ENCODE measurements around the gene GTF2F1. TPM values are rescaled to one million over a fixed set of nuclear protein-coding genes. Genes with fewer than 3 reads are reported as not detected.
A peak's percentile ranks its signal among the peaks of the same experiment; 100 is the strongest.
"Not testable (repeated sequence)": the region's sequence is repeated elsewhere in the genome, so short reads cannot be mapped to it uniquely, and the experiment has no call there.

The GTF2F1 gene
- 37.0 and 40.9 TPM in 2 replicates for total RNA-seq (2014; rRNA removed; shearing (Covaris generic))

DNA sequence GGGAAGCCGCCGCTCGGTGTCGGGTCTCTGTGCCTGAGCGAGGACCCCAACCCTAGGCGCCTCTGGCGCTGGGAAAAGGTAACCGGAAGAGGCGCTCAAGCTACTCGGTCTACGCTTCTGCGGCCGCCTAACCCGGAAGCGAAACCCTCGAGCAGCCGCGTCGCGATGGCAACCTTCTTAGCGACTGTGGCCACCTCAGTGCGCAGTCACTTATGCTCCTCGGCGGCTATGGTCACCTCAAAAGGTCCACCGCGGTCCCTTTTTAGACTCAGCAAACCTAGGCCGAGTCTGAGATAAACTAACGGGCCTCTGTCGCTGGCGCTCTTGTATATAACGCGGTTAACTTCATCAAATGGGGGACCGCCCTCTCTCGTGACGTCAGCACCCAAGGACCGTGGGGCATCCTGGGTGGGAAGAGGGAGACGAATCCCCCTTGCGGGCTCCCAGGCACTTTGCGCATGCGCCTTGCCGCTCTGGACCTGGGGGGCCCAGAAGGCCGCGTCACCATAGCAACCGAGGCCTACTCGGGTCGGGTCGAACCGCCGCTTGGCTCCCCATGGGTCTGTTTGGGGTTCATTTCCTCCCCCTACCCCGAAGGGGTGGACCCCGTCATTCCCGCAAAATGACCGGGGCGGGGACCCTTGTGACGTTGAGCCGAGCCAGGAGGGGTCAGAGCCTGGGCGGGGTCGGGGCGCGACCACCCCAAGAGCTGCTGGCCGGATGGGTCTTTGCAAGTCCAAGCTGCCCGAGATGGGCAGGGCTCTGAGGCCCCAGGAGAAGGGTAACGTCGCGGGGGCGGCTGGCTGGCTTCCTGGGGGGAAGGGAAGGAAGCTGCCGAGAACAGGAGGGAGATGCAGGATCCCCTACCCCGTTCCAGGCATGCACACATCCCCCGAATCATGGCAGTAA lies at the start of gene GTF2F1:
GTF2F1 (minus strand) TSS at position 91 of the 909 bp plus-strand sequence. CDS start 169 bp downstream, outside the sequence.
- DNase-seq (ENCODE audit: low spot score) = peak; percentile 84

GRCh38 chr19:6442087-6442688 lies 49.2 kb upstream of the GTF2F1 start:
- DNase-seq (ENCODE audit: low spot score) = no peak

GRCh38 chr19:6440905-6441304 lies 47.9 kb upstream of the GTF2F1 start:
- DNase-seq (ENCODE audit: low spot score) = no peak

- no peak for DNase-seq (ENCODE audit: low spot score)
Measured at GRCh38 chr19:6439743-6440142, 46.8 kb upstream of the GTF2F1 start.

DNA sequence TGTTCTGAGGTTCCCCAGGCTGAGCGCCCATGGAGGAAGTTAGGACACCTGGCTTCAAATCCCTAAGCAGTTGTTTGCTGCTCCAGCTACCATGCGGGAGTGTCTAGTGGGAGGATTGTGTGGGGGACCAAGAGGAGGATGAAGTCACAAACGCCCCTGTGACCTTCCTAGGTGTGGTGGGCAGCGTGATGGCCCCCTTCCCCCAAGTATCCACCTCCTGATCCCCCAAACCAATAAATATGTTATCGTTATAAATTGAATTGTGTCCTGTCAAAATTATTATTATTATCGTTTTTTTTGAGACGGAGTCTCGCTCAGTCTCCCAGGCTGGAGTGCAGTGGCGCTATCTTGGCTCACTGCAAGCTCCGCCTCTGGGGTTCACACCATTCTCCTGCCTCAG lies 40.7 kb upstream of the GTF2F1 start, which contains the start of gene SLC25A41:
SLC25A41 (minus strand) TSS at position 101 of the 400 bp plus-strand sequence; CDS start at position 31, 70 bp downstream.
- no peak for DNase-seq (ENCODE audit: low spot score)

- DNase-seq (ENCODE audit: low spot score) = no peak
Measured at GRCh38 chr19:6433165-6433564, 40.2 kb upstream of the GTF2F1 start.

DNA sequence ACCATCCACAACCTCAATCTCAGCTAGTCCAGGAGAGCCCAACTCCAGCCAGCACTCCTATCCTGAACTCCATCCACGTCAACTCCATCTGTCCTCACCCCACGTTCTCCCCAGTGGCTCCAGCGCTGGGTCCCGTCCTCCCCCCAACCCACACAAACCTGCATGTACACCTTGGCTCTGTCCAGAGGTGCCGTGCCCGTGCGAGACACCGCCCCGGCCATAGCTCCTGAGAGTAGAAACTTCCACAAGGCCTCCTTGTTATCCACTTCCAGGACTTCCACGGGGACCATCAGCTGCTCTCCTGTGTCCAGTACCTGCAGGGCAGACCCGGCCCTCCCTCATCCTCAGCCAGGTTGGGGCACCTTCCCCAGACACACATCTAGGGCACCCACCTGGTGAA lies 38.9 kb upstream of the GTF2F1 start:
- DNase-seq (ENCODE audit: low spot score) = no peak

DNA sequence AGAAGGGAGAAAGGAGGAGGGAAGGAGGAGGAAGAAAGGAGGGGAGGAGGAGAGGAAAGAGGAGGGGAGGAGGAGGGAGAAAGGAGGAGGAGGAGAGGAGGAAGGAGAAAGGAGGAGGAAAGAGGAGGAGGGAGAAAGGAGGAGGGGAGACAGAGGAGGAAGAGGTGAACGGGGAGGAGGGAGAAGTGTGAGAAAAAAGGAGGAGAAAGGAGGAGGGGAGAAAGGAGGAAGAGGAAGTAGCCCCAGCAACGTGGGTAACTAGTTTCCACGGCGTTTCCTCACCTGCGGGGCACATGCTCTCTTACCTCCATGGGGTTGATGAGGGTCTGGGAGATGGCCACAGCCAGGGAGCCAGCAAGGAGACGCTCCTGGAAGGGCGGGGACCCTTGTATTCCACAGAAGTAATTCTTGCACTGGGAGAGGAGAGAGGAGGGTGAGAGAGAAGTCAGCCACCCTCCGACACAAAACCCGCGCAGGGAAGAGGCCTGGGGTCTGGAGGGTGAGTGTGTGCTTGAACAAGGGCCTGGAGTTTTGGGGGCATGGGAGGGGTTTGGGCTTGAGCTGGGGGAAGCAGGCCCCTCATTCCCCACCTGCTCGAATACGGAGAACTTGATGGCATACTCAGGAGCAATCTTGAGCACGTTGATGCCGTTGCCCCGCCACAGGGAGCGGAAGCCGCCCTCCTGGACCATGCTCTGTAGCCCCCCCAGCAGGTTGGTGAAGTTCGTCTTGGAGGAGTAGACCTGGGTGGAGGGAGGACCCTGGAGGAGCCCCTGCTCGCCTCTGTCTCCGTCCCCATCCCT lies 36.7 kb upstream of the GTF2F1 start:
- no peak for DNase-seq (ENCODE audit: low spot score)

GRCh38 chr19:6428692-6429418 lies 35.9 kb upstream of the GTF2F1 start:
- DNase-seq (ENCODE audit: low spot score) = not testable (repeated sequence)

GRCh38 chr19:6427131-6427530 lies 34.2 kb upstream of the GTF2F1 start:
- no peak for DNase-seq (ENCODE audit: low spot score)

DNA sequence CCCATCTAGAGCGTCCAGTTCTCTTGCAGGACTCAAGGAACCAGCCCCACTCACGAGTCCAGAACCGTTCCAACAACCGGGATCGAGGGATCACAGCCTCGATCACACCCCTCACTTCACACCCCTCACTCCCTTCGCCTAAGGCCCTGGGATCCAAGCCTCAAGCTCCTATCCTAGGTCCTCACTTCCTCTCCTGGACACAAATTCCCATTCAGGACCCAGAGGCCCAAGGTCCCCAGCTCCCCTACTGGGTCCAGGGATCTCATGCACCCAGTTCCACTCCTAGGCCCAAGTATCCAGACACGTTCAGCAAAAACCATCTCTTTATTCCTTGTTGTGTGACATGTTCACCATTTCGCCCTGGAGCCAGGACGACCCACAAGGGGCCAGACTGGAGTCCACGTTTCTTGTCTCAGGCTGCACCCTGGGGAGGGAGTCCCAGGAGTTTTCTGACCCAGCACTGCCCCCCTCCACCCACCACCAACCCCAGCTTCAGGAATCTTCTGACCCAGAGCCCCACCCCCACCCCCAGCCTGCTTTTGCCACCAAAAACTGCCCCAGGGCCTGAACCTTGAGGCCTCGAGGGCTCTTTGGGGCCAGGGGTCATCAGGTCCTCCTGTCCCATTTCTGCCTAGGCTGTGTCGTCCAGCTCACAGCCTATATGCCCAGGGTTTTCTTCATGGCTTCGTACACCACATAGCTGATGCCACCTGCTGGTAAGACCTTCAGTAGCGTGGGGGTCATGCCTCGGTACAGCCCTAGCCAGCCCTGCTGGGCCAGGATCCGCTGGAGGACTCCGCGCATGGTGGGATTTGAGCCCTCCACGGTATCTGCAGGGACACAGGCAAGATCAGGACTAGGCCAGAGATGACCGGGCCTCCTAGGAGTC lies 33.0 kb upstream of the GTF2F1 start:
- no peak for DNase-seq (ENCODE audit: low spot score)

- peak; percentile 98 for DNase-seq (ENCODE audit: low spot score)
Measured at GRCh38 chr19:6424939-6425731, 32.2 kb upstream of the GTF2F1 start.

DNA sequence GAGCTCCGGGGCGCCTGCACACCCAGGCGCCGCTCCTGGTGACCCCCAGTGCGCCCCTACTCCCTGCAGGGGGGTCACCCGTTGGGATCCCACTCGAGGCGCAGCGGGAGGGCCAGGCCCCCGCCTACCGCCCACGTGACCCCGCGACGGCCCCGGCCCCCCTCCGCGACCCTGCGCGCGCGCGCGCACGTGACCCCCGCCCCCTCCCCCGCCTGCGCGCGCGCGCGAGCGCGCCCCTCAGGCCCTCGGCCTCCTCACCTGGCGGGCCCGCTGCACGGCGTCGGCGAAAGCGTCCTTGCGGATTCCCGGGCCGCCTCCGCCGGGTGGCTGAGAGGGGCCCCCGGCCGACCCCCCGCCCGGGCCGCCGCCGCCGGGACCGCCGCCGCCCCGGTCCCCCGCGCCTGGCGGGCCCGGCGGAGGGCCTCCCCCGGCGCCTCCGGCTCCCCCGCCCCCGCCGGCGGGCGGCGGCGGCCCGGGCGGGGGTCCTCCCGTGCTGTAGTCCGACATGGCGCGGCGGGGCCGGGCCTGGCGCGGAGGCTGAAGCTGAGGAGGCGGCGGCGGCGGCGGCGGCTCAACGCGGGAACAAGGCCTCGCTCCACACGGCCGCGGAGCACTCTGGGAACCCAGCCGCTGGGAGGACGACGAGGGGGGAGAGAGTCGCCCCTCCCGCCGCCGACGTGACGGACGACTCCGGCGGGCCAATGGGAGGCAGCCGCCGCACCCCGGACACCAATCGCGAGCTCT lies 31.4 kb upstream of the GTF2F1 start, which contains the start of gene KHSRP:
KHSRP (minus strand) TSS at position 617 of the 744 bp plus-strand sequence; CDS start at position 507, 110 bp downstream.
- DNase-seq (ENCODE audit: low spot score) = no peak

- peak; percentile 33 for DNase-seq (ENCODE audit: low spot score)
Measured at GRCh38 chr19:6423499-6424194, 30.7 kb upstream of the GTF2F1 start.

DNA sequence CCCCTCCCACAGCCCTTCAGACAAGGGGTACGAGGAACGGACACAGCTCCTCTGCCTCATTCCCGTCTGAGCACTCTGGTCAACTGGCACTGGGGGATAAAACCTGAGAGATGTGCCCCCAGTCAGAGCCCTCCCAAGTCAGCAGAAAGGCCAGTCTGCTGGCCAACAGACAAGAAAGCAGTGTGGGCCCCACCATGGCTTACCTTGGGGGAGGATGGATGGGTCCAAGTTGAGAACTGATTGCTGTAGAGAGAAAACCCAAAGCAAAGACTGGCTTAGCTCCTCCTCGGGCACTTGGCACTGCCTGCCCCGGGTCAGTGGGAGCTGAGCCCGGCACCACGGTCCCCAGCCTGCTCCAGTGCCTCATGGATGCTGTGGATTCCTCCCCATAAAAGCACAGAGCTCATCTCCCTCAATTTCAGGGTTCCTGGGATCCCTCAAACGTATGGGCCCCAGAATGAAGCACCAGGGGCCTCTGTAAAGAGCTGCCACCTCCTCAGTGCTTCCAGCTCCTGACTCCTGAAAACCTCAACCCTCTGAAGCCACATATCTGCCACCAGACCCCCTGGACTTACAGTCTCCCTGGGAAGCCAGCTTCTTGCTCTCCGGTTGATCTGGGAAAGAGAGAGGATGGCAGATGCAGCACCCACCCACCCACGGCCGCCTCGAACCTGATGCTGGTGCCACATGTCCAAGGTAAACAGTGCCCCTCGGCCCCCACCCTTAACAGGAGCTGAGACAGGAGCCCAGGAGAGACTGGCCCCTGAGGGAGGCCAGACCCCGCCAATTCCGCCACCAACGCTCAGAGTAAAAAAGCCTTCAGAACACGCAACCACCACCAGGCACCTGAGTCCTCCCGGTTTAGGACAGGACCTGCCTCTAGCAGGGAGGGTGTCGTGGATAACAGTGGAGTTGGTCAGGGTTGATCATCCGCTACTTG lies 28.4 kb upstream of the GTF2F1 start:
- DNase-seq (ENCODE audit: low spot score) = no peak

- no peak for DNase-seq (ENCODE audit: low spot score)
Measured at GRCh38 chr19:6418562-6418932, 25.6 kb upstream of the GTF2F1 start.
